NB4 (cell line): ENCODE results near the gene PHC1.
A peak's percentile ranks its signal among the peaks of the same experiment; 100 is the strongest.

Experiments used
- DNase-seq: peaks from one replicate; pipeline ENCODE4 v3.0.0; 2010; ENCODE audit warnings: low read depth
- H3K4me3 ChIP-seq: one replicate; pipeline ENCODE4 v1.5.1; 2011; ENCODE audit warnings: mild to moderate bottlenecking, low read depth, low read length, moderate library complexity
- CTCF ChIP-seq: IDR thresholded peaks from one replicate; pipeline ENCODE4 v1.5.1; 2012; ENCODE audit warnings: low read depth, low read length
- MAX ChIP-seq: IDR thresholded peaks from 2 replicates; pipeline ENCODE4 v1.6.1; 2011; ENCODE audit warnings: low read depth, low read length
- MYC ChIP-seq: IDR thresholded peaks from 2 replicates; pipeline ENCODE4 v1.6.1; 2011; ENCODE audit warnings: low read depth, low read length
- POLR2A ChIP-seq: IDR thresholded peaks from 2 replicates; pipeline ENCODE4 v1.6.1; 2011; ENCODE audit warnings: mild to moderate bottlenecking; ENCODE audit not compliant: insufficient read length; ENCODE audit errors: extremely low read depth

The PHC1 gene

GRCh38 chr12:8950702-8951478 is 36.6 kb downstream of the PHC1 start:
- DNase-seq, result peak; percentile 42
- H3K4me3 ChIP-seq, result peak overlapping the region; percentile 97

GRCh38 chr12:8951744-8952143 is 37.4 kb downstream of the PHC1 start:
- peak overlapping the region; percentile 97 for H3K4me3 ChIP-seq
- TF ChIP-seq POLR2A (no peak), MYC (no peak)
- no peak for DNase-seq

More at GRCh38 chr12:8950702-8951478, 36.6 kb downstream of the PHC1 start:
- TF ChIP-seq MAX, result no peak
- TF ChIP-seq POLR2A, result no peak
- no peak for TF ChIP-seq MYC
- no peak for TF ChIP-seq CTCF

GRCh38 chr12:8953773-8954402 is 39.6 kb downstream of the PHC1 start:
- no peak overlapping the region for H3K4me3 ChIP-seq
- TF ChIP-seq POLR2A (no peak), CTCF (no peak), MYC (no peak), MAX (no peak)
- DNase-seq, result no peak

- H3K4me3 ChIP-seq, result no peak overlapping the region
- TF ChIP-seq MYC (no peak), CTCF (no peak), MAX (no peak), POLR2A (no peak)
- no peak for DNase-seq
Measured at GRCh38 chr12:8956073-8956472, 41.8 kb downstream of the PHC1 start.

GRCh38 chr12:8956772-8957171 is 42.5 kb downstream of the PHC1 start:
- no peak overlapping the region for H3K4me3 ChIP-seq
- no peak for DNase-seq

More at GRCh38 chr12:8956772-8957171, 42.5 kb downstream of the PHC1 start:
- no peak for TF ChIP-seq MYC
- no peak for TF ChIP-seq POLR2A
- no peak for TF ChIP-seq CTCF
- no peak for TF ChIP-seq MAX
